A204.1 (cell line): Measurements from ENCODE around the gene METTL16.
"Not testable (repeated sequence)": the region's sequence is repeated elsewhere in the genome, so short reads cannot be mapped to it uniquely, and the experiment has no call there.

Experiments used
- FAIRE-seq: peaks from 2 replicates; lab custom pipeline; 2012; peaks lifted over from hg19 to GRCh38; lab: Jason Lieb, UNC

Gene METTL16

GRCh38 chr17:2450016-2450650 is 61.6 kb downstream of the METTL16 start:
- FAIRE-seq, result no peak

GRCh38 chr17:2449486-2449885 is 62.2 kb downstream of the METTL16 start:
- FAIRE-seq, result no peak

- FAIRE-seq, result not testable (repeated sequence)
Observed at GRCh38 chr17:2447479-2447878, 64.2 kb downstream of the METTL16 start.

- FAIRE-seq, result no peak
Observed at GRCh38 chr17:2445638-2446037, 66.0 kb downstream of the METTL16 start.

GRCh38 chr17:2444382-2444781 is 67.3 kb downstream of the METTL16 start:
- no peak for FAIRE-seq

GRCh38 chr17:2442166-2442565 is 69.5 kb downstream of the METTL16 start:
- no peak for FAIRE-seq

- no peak for FAIRE-seq
Observed at GRCh38 chr17:2440930-2441329, 70.8 kb downstream of the METTL16 start.

- not testable (repeated sequence) for FAIRE-seq
Observed at GRCh38 chr17:2439997-2440396, 71.7 kb downstream of the METTL16 start.

GRCh38 chr17:2438823-2439222 is 72.9 kb downstream of the METTL16 start:
- FAIRE-seq, result no peak

GRCh38 chr17:2436316-2436905 is 75.3 kb downstream of the METTL16 start:
- no peak for FAIRE-seq

- no peak for FAIRE-seq
Observed at GRCh38 chr17:2435862-2436261, 75.8 kb downstream of the METTL16 start.

GRCh38 chr17:2435181-2435741 is 76.4 kb downstream of the METTL16 start:
- FAIRE-seq, result no peak

- no peak for FAIRE-seq
Observed at GRCh38 chr17:2433696-2434095, 78.0 kb downstream of the METTL16 start.

GRCh38 chr17:2427910-2428309 is 83.8 kb downstream of the METTL16 start:
- no peak for FAIRE-seq

GRCh38 chr17:2427215-2427614 is 84.5 kb downstream of the METTL16 start:
- no peak for FAIRE-seq

- FAIRE-seq, result no peak
Observed at GRCh38 chr17:2423271-2423670, 88.4 kb downstream of the METTL16 start.

- FAIRE-seq, result no peak
Observed at GRCh38 chr17:2421315-2422147, 90.2 kb downstream of the METTL16 start.

- no peak for FAIRE-seq
Observed at GRCh38 chr17:2420176-2420575, 91.5 kb downstream of the METTL16 start.

- FAIRE-seq, result no peak
Observed at GRCh38 chr17:2419486-2419885, 92.2 kb downstream of the METTL16 start.

GRCh38 chr17:2418572-2418971 is 93.1 kb downstream of the METTL16 start:
- FAIRE-seq, result no peak

- FAIRE-seq, result peak; percentile 97
Observed at GRCh38 chr17:2416010-2416734, 95.5 kb downstream of the METTL16 start.

- no peak for FAIRE-seq
Observed at GRCh38 chr17:2415081-2415480, 96.6 kb downstream of the METTL16 start.
